Thymus (tissue), 11 donors: ENCODE measurements around the gene ERP29. TPM values are rescaled to one million over a fixed set of nuclear protein-coding genes. Genes with fewer than 3 reads are reported as not detected.
"Not testable (repeated sequence)": the region's sequence is repeated elsewhere in the genome, so short reads cannot be mapped to it uniquely, and the experiment has no call there.

Experiments
- DNase-seq, 9 donors: peaks; one replicate each; pipeline ENCODE4 v3.0.0-alpha.2; 2013; ENCODE audit warnings: low spot score in 9 of 9, low read depth in 6 of 9, missing footprints in 1 of 9
- H3K27ac ChIP-seq, 2 donors: one replicate each; pipeline ENCODE4 v1.5.1; 2013; ENCODE audit warnings: control low read depth in 1 of 2, low read depth in 1 of 2, low read length in 1 of 2, mild to moderate bottlenecking in 1 of 2, moderate library complexity in 1 of 2
- H3K27me3 ChIP-seq, 2 donors: one replicate each; pipeline ENCODE4 v1.5.1; 2013; ENCODE audit warnings: low read length in 1 of 2; ENCODE audit not compliant: control insufficient read depth in 2 of 2, insufficient read depth in 1 of 2
- H3K36me3 ChIP-seq, 2 donors: one replicate each; pipeline ENCODE4 v1.5.1; 2013; ENCODE audit warnings: low read length in 1 of 2, mild to moderate bottlenecking in 1 of 2, moderate library complexity in 1 of 2; ENCODE audit not compliant: control insufficient read depth in 2 of 2, insufficient read depth in 2 of 2
- H3K4me1 ChIP-seq, 2 donors: one replicate each; pipeline ENCODE4 v1.5.1; 2013; ENCODE audit warnings: low read length in 2 of 2; ENCODE audit not compliant: control insufficient read depth in 2 of 2, insufficient read depth in 2 of 2
- H3K4me3 ChIP-seq, 2 donors: one replicate each; pipeline ENCODE4 v1.5.1; 2013; ENCODE audit warnings: low read length in 2 of 2, control low read depth in 1 of 2, mild to moderate bottlenecking in 1 of 2
- H3K9me3 ChIP-seq, 2 donors: one replicate each; pipeline ENCODE4 v1.5.1; 2013; ENCODE audit warnings: low read length in 1 of 2, mild to moderate bottlenecking in 1 of 2; ENCODE audit not compliant: control insufficient read depth in 2 of 2, insufficient read depth in 1 of 2
- WGBS: extraction: QIAGEN DNeasy Blood & Tissue Kit; methylation state at CpG from one replicate; pipeline ENCODE4 v1.1.7; 2013; 5-methylcytosine and 5-hydroxymethylcytosine counted together
- polyA plus RNA-seq: library from polyadenylated mRNA; stranded (reverse); fragments of 200-250 nt; gene quantifications from one replicate; pipeline ENCODE4 v1.2.3, GENCODE V29; 2013
- total RNA-seq: library from RNA; stranded (reverse); fragments of 120-200 nt; gene quantifications from one replicate; pipeline ENCODE4 v1.2.4, GENCODE V29; 2013
- donor health status: healthy.

Gene ERP29
- total and polyA plus RNA-seq, 2 donors: 85.0 to 130 TPM

DNA sequence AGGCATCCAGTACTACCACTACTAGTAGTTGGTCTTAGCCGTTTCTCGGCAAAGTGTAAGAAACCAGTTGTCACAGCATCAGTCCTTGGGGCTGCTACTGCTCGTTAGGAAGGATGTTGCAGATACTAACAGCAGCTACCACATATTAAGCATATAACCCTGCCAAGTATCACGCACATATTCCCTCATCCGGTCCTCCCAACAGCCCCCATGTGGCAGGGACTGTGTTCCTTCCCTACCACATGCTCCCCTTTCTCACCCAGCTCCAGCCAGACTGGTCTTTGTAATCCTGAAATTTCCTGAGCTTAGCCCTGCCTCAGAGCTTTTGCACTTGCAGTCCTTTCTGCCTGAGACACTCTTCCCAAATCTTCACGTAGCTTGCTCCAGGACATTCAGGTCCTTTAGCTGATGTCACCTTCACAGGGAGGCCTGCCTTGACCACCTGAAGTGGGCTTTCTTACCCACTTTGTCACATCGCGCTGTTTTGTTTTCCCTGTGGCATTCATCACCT is 7.8 kb downstream of the ERP29 start:
- no peak for DNase-seq
- Histone ChIP-seq H3K4me3 (no peak overlapping the region), H3K9me3 (no peaks in the 10 kb centered on the region), H3K36me3 (peaks cover 27 to 80% of the 10 kb centered on the region in 2 donors), H3K27ac (no peak overlapping the region), H3K4me1 (no peaks in the 10 kb centered on the region), H3K27me3 (no peaks in the 10 kb centered on the region)
- WGBS: 98% methylated on average over 8 of the region's 8 CpGs

DNA sequence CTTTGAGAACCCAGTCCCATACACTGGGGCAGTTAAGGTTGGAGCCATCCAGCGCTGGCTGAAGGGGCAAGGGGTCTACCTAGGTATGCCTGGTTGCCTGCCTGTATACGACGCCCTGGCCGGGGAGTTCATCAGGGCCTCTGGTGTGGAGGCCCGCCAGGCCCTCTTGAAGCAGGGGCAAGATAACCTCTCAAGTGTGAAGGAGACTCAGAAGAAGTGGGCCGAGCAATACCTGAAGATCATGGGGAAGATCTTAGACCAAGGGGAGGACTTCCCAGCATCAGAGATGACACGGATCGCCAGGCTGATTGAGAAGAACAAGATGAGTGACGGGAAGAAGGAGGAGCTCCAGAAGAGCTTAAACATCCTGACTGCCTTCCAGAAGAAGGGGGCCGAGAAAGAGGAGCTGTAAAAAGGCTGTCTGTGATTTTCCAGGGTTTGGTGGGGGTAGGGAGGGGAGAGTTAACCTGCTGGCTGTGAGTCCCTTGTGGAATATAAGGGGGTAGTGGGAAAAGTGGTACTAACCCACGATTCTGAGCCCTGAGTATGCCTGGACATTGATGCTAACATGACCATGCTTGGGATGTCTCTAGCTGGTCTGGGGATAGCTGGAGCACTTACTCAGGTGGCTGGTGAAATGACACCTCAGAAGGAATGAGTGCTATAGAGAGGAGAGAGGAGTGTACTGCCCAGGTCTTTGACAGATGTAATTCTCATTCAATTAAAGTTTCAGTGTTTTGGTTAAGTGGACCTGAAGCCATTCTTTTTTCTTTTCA is 9.2 kb downstream of the ERP29 start:
- 97% methylated on average over 11 of the region's 11 CpGs for WGBS
- Histone ChIP-seq H3K4me1 (no peaks in the 10 kb centered on the region), H3K27me3 (no peaks in the 10 kb centered on the region), H3K36me3 (peaks cover 24 to 67% of the 10 kb centered on the region in 2 donors), H3K9me3 (no peaks in the 10 kb centered on the region), H3K4me3 (no peak overlapping the region), H3K27ac (no peak overlapping the region)
- DNase-seq: no peak

DNA sequence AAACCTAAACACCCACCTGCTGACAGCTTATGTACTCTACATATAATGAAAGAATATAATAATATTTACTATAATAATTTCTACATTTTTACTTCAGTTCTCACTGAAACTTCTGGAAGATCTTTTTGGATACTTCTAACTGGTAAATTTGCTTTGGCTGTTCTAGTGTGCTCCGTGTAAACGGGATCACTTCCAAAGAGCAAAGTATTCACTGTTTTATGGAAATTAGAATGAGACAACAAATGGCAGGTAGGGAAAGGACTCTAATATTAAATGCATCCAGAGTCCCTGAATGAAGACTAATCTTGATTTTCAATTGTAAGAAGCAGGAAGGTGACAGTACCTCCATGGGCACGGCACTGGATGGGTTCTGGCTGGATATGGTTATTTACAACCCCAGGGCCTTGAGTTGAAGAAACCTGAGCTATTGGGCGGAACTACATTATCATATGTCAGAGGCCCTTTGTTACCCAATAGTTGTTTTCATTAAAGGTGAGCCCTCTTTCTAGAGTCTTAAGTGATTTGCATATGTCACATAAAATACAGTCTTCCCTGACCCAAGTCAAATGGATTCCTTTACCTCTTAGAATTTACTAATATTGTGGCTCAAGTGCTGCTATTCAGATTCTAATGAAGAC is 10.7 kb downstream of the ERP29 start:
- 98% methylated on average over 4 of the region's 4 CpGs for WGBS
- no peak overlapping the region for H3K4me3 ChIP-seq
- no peaks in the 10 kb centered on the region for H3K27me3 ChIP-seq
- no peak overlapping the region for H3K27ac ChIP-seq
- H3K36me3 ChIP-seq: peaks cover 24 to 67% of the 10 kb centered on the region in 2 donors
- no peaks in the 10 kb centered on the region for H3K9me3 ChIP-seq
- no peak for DNase-seq
- H3K4me1 ChIP-seq: no peaks in the 10 kb centered on the region

DNA sequence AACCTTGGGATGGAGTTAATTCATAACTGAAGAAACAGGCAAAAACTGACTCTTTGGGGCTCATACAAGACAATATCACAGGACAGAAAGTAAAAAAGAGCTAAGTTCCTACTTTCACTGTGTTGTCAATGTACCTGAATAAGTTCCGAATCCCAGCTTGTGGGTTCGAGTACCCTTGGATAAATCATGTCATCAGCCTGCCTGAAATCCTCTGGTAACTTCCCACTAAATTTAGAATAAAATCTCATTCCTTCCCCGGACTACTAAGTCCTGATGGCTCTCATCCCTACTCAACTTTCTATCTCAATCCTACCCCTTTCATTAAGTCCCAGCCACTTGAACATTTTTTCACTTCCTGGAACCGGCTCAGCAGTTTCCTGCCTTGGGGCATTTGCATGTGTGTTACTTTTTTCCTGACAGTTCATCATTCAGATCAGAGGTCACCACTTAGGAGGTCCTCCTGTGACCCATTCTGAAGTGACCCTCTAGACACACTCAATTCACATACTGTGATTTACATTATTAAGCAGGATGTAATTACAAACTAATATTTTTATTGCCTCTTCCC is 12.7 kb downstream of the ERP29 start:
- Histone ChIP-seq H3K27ac (no peak overlapping the region), H3K27me3 (no peaks in the 10 kb centered on the region), H3K4me3 (no peak overlapping the region), H3K36me3 (peaks cover 14 to 60% of the 10 kb centered on the region in 2 donors), H3K4me1 (no peaks in the 10 kb centered on the region), H3K9me3 (no peaks in the 10 kb centered on the region)
- 85% methylated on average over 4 of the region's 4 CpGs for WGBS
- DNase-seq: no peak

DNA sequence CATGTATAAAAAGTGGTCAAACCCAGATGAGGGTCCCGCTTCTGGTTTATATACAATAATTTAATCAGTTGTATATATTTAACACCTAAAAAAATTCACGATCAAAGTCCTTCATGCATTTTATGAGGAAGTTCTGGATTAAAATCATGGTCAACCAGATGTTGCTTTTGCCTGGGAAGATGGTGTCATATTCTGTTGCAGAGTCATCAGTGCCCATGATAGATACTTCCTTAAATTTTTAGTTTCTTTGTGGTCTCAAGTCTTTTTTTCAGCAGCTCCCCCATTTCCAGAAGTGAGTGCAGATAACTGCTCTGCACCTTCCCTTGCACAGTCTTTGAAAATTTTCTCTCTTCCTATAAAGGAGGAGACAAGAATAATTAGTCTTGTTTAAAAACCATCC is 16.1 kb downstream of the ERP29 start:
- no peak for DNase-seq
- 93% methylated on average over 2 of the region's 2 CpGs for WGBS
- H3K4me1 ChIP-seq: no peaks in the 10 kb centered on the region
- H3K27ac ChIP-seq: no peak overlapping the region
- H3K36me3 ChIP-seq: peaks cover 15 to 48% of the 10 kb centered on the region in 2 donors
- H3K9me3 ChIP-seq: no peaks in the 10 kb centered on the region
- H3K27me3 ChIP-seq: no peaks in the 10 kb centered on the region
- no peak overlapping the region for H3K4me3 ChIP-seq

DNA sequence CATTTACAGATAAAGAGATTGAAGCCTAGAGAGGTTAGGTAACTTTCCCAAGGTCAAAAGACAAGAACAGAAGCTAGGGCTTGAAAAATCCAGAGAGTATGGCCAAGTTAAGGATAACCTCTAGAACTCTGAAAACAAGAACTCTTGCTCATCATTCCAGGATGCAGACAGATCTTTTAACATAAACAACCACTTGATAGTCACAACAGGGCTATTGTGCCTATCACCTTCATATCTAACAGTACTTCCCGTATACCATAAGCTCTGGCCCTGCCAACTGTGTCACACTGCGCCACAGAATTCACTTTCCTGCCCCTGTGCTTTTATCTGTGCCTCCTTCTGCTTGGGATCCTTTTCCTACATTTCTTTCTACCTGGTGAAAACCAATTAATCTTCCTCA is 18.2 kb downstream of the ERP29 start:
- no peaks in the 10 kb centered on the region for H3K27me3 ChIP-seq
- H3K36me3 ChIP-seq: peaks cover 10 to 57% of the 10 kb centered on the region in 2 donors
- H3K4me3 ChIP-seq: no peak overlapping the region
- 97% methylated on average over 2 of the region's 2 CpGs for WGBS
- DNase-seq: no peak
- no peaks in the 10 kb centered on the region for H3K9me3 ChIP-seq
- H3K27ac ChIP-seq: no peak overlapping the region
- no peaks in the 10 kb centered on the region for H3K4me1 ChIP-seq

DNA sequence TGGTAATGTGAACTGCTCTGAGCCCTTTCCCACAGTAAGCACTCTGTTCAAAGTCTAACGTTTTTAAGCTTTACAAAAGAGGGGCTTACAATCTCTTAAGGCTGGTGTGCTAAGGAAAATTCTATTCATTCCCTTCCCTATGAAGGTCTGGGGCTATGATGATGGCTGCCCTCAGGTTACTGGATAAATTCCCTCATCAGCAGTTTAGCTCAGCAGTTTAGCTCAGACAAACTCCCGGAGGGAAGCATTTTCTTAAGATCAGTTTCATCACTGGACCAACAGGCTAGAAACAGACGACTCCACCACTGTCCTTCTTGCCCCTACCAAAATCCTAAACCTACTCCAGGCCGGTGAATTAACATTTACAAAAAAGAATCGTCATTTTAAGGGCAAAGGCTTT is 19.1 kb downstream of the ERP29 start:
- Histone ChIP-seq H3K27ac (no peak overlapping the region), H3K4me1 (no peaks in the 10 kb centered on the region), H3K9me3 (no peaks in the 10 kb centered on the region), H3K27me3 (no peaks in the 10 kb centered on the region), H3K4me3 (no peak overlapping the region), H3K36me3 (peaks cover 12 to 62% of the 10 kb centered on the region in 2 donors)
- WGBS: 96% methylated on average over 5 of the region's 5 CpGs
- no peak for DNase-seq

DNA sequence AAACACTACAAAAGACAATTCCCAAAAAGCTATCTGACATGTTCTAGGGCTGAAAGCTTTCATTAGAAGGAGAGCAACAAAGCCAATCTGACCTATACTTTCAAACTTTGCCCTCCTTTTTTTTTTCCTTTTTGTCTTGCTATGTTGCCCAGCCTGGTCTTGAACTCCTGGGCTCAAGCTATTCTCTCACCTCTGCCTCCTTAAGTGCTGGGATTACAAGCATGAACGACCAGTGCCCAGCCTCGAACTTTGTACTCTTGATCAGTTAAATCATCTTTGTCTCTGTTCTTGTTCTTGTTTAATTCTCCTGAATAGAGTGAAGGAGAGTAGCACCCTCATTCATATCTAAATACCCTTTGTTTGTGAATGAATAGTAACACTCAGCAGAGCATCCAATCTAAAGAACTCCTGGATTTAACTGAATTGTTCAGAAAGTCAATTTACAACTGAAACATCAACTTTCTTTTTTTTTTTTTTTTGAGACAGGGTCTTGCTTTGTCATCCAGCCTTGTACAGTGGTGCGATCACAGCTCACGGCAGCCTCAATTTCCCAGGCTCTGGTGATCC is 22.1 kb downstream of the ERP29 start:
- H3K36me3 ChIP-seq: peaks cover 20 to 65% of the 10 kb centered on the region in 2 donors

DNA sequence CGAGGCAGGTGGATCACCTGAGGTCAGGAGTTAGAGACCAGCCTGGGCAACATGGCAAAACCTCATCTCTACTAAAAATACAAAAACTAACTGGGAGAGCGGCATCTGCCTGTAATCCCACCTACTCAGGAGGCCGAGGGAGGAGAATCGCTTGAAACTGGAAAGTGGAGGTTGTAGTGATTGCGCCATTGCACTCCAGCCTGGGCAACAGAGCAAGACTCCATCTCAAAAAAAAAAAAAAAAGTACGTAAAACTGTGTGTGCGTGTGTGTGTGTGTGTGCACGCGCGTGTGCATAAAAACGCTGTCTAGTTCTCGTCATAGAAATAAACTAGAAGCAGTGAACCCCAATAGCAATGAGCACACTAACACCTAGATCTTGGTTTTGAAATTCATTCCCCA is 23.4 kb downstream of the ERP29 start:
- H3K27me3 ChIP-seq, H3K27ac ChIP-seq, H3K4me3 ChIP-seq, DNase-seq, H3K4me1 ChIP-seq, H3K9me3 ChIP-seq: not testable (repeated sequence)
- 98% methylated on average over 12 of the region's 12 CpGs for WGBS
- peaks cover 18 to 62% of the 10 kb centered on the region in 2 donors for H3K36me3 ChIP-seq

More for the DNA sequence above, 22.1 kb downstream of the ERP29 start:
- Histone ChIP-seq H3K4me3 (no peak overlapping the region), H3K27me3 (no peaks in the 10 kb centered on the region), H3K4me1 (no peaks in the 10 kb centered on the region), H3K27ac (no peak overlapping the region), H3K9me3 (no peaks in the 10 kb centered on the region)
- DNase-seq: no peak
- WGBS: 95% methylated on average over 4 of the region's 4 CpGs
